Measurements from ENCODE around the gene PLOD1.

DNA sequence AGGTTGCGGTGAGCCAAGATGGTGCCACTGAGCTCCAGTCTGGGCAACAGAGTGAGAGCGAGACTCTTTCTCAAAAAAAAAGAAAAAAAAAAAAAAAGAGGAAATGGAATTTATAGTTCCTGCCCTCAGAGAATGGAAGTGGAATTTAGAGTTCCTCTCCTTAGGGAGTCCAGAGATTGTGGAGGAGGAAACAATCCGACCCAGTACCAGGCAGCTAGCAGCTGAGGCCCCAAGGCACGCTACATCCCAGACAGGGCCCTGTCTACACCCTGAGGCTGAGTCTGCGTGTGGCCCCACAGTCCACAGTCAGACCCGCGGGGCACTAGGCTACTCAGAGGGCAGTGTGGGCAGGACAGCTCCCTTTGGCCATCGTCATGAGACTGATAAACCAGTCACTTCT lies 43.8 kb downstream of the PLOD1 start:
- TF ChIP-seq, protein P1, sequence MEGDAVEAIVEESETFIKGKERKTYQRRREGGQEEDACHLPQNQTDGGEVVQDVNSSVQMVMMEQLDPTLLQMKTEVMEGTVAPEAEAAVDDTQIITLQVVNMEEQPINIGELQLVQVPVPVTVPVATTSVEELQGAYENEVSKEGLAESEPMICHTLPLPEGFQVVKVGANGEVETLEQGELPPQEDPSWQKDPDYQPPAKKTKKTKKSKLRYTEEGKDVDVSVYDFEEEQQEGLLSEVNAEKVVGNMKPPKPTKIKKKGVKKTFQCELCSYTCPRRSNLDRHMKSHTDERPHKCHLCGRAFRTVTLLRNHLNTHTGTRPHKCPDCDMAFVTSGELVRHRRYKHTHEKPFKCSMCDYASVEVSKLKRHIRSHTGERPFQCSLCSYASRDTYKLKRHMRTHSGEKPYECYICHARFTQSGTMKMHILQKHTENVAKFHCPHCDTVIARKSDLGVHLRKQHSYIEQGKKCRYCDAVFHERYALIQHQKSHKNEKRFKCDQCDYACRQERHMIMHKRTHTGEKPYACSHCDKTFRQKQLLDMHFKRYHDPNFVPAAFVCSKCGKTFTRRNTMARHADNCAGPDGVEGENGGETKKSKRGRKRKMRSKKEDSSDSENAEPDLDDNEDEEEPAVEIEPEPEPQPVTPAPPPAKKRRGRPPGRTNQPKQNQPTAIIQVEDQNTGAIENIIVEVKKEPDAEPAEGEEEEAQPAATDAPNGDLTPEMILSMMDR (conservative IDR thresholded peaks at IDR 0.05; ENCODE audit: low read depth, low read length) = no peak
- no peak for TF ChIP-seq EZH2 (IDR thresholded peaks at IDR 0.05; ENCODE audit: borderline replicate concordance, low read depth, low read length, poor library complexity, severe bottlenecking)

Measured in A673 (cell line).